Hematopoietic multipotent progenitor cell treated with erythropoietin and hydrocortisone succinate and interleukin-3 and kit ligand, for 6 days (in vitro differentiated cells): ENCODE data around the gene SNAPC4.
A peak's percentile ranks its signal among the peaks of the same experiment; 100 is the strongest.
"Not testable (repeated sequence)": the region's sequence is repeated elsewhere in the genome, so short reads cannot be mapped to it uniquely, and the experiment has no call there.

Source experiments
- DNase-seq: peaks from one replicate; pipeline ENCODE4 v3.0.0-alpha.2; 2015

Gene SNAPC4

DNA sequence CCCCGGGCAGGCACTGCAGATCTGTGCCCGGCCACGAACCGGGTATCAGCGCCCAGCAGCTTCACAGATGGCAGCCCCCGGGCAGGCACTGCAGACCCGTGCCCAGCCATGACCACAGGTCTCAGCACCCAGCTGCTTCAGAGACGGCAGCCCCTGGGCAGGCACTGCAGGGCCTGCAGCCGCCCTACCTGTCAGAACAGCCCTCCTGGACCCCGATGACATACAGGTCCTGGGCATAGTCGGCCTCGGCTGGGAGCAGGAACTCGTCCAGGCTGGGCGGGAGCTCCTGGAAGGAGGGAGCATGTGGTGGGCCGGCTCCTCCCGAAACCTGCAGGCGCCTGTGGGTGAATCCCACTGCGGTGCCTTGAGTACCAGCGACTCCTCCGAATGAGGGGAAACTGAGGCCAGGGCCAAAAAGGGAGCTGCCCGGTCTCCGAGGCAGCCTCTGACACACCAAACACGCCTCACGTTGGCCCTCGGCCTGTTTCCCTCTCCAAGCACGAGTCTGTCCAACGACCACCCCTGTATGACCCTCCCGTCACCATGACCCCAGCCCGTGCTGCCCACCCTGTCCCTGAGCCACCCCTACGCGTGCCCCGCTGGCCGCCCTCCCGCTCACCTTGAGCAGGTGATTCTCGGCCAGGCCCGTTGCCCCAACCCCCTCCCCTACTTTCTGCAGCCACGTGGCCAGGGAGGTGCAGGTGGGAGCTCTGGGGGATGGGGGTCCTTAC is 34.0 kb upstream of the SNAPC4 start:
- no peak for DNase-seq

DNA sequence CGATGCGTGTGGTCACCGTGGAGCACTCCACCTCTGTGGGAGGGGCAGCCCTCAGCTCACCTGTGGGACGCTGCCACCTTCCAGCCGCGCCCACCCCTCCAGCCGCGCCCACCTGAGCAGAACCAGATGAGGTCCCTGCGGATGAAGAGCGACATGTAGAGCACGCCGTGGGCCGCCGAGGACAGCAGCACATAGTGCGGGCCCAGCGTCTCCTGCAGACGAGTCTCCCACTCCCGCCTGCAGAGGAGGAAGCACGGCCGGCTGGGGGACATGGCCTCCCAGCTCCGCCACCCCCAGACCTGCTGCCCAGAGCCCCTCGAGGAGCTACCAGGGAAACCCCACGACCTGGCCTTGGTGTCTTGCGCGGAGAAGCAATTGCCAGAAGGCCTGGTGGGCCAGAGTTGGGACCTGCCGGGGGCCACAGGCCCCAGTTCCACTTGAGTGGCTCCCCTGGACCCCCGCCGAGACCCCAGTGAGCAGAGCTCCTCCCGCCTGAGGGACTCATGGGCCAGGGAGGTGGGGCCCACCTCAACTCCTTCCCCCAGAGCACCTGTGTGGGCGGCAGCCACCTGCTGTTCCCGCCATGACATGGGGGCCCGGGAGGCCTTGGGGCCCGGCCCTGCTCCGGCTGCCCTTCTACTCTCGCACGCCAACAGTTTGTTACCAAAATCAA is 33.2 kb upstream of the SNAPC4 start:
- DNase-seq: no peak

DNA sequence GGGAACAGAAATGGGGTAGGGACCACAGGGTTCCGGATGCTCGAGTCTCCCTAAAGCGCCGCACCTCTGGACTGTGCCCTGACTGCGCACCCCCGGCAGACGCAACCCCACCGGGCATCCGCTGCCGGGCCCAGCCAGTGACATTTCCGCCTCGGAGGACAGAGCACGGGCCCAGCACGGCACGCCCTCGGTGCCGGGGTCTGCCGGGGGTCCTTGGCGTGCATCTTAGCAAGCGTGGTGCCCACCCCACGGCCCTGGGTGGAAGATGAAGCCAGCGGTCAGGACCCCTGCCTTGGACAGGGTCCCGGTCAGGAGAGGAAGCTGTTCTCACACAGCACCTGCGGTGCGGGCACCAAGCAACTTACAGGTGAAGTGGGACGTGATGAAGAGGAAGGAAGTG is 32.6 kb upstream of the SNAPC4 start:
- no peak for DNase-seq

- no peak for DNase-seq
Observed at GRCh38 chr9:136431782-136432350, 31.9 kb upstream of the SNAPC4 start.

GRCh38 chr9:136430588-136431234 is 30.7 kb upstream of the SNAPC4 start:
- no peak for DNase-seq

GRCh38 chr9:136429683-136430491 is 29.9 kb upstream of the SNAPC4 start:
- no peak for DNase-seq

DNA sequence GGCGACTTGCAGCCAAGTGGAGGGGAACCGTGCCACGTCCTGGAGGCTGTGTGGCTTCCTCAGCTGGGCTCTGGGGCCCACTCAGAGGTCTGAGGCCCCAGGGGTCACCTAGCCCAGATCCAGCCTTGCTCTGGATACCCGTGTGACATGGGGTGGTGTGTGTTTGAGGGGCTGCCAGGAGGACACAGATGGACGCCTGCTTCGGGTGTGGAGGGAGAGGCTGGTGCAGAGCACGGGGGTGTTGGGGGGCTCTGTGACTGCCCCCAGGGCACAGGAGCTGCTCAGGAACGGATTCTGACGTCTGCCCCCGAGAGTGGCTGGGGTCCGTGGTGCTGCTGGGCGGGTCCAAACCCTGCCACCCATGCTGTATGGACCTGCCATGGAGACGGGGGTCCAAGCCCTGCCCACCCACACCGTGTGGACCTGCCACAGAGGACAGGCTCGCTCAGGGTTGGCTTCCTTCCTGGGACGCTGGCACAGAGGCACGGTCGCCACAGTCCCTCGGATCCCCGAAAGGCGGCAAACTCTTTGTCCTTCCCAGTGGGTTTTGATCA is 29.2 kb upstream of the SNAPC4 start:
- DNase-seq: no peak

DNA sequence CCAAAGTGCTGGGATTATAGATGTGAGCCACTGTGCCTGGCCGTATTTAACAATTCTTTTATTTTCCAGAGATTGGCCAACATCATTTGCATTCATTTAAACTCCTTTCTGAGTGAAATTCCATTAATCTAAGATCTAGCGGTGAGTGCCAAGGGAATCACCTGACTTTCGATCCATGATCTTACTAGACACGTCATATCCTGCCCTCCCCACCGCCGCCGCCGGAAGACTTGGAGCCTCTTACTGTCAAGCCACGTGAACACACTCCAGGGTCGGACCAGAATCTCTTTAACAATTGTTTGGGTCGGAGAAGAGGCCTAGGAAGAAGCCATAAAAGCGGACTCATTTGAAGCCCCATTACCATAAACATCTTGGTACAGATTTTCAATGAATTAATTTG is 26.8 kb upstream of the SNAPC4 start:
- no peak for DNase-seq

- not testable (repeated sequence) for DNase-seq
Observed at GRCh38 chr9:136425367-136425766, 25.4 kb upstream of the SNAPC4 start.

GRCh38 chr9:136424750-136425362 is 24.9 kb upstream of the SNAPC4 start:
- no peak for DNase-seq

DNA sequence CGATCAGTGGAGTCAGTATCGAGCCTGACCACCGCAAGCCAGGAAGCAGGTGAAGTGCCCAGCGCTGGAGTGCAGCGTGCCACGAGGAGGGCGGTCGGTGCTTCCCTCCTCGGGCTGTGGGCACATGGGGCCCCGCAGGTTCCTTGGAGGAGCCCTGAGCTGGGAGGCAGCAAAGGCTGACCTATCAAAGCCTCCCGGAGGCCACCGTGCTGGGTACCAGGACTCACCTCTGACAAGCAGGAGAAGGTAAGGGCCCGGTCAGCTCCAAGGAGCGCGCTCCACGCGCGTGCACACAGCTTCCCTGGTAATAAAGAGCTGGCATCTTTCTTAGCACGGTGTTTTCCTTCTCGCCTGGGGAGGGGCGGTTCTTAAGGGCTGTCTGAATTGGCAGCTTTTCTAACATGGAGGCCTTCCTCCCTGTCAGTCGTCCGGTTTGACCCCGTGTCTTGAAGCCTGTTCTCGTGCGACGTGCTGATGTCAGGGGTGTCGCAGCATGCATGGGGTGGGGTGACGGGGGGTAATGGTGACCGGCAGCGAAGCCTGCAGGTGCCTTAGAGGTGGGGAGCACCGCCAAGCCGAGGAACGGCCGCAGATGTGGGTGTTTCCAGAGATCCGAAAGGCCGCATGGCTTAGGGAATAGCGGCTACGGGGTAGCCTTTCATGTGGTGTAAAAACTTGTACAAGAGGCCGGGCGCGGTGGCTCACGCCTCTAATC is 23.6 kb upstream of the SNAPC4 start:
- DNase-seq: no peak

GRCh38 chr9:136422876-136423275 is 22.9 kb upstream of the SNAPC4 start:
- no peak for DNase-seq

- no peak for DNase-seq
Observed at GRCh38 chr9:136421791-136422190, 21.8 kb upstream of the SNAPC4 start.

DNA sequence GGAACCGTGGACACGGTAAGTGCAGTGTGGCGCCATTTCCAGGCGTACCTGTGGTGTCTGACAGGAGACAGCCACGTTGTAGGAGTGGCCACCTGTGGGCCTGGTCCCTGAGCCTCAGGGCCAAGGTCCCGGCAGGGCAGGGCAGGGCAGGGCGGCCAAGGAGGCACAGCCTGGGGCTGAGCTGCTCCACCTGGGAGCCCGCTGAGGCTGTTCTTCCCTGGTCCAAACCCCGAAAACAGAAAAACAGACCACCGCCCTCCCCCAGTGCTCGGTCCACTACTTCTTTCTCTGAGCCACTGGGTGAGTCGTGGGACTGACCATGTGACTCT is 19.1 kb upstream of the SNAPC4 start:
- DNase-seq: no peak

DNA sequence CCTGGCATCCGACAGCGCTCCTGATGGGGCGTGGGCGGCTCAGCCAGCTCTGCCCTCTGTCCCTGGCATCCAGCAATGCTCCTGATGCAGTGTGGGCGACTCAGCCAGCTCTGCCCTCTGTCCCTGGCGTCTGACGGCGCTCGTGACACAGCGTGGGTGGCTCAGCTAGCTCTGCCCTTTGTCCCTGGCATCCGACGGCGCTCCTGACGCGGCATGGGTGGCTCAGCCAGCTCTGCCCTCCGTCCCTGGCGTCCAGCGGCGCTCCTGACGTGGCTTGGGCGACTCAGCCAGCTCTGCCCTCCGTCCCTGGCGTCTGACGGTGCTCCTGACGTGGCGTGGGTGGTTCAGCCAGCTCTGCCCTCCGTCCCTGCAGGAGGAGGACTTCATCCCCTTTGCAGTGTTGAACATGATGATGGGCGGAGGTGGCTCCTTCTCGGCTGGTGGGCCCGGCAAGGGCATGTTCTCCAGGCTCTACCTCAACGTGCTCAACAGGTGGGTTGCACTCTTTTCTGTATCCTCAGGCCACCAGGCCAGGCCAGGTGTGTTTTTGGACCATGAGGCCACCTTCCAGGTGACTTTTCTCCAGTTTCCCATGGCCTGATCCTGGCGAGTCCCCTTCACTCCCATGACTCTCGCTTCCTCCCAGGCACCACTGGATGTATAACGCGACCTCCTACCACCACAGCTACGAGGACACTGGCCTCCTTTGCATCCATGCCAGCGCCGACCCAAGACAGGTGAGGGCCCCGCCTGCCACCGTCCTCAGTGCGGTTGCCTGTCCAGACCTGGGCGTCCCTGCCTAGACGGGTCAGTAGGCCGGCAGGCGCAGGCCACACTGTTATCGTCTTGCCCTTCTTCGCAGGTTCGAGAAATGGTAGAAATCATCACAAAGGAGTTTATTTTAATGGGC is 18.5 kb upstream of the SNAPC4 start:
- DNase-seq: no peak

- DNase-seq: no peak
Observed at GRCh38 chr9:136416914-136417313, 16.9 kb upstream of the SNAPC4 start.

- DNase-seq: no peak
Observed at GRCh38 chr9:136416427-136416826, 16.5 kb upstream of the SNAPC4 start.

DNA sequence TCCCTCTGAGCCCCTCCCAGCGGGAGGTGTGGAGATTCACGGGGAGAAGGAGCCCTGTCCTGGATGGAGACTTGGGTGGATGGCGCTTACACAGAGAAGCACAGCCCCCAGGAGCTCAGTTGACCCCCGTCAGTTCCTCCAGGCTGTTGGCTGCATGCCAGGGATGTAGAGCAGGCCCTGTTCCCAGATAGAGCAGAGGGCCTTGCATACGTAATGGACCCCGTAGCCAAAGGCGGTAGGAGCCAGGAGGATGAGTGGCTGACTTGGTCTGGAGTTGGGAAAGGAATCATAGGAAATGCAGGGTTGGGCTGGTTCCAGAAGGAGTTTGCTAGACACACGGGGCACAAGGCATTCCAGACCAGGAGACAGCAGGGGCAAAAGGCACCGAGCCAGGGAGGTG is 13.0 kb upstream of the SNAPC4 start:
- DNase-seq: no peak

- DNase-seq: peak; percentile 54
Observed at GRCh38 chr9:136411378-136411777, 11.4 kb upstream of the SNAPC4 start.

- DNase-seq: peak; percentile 94
Observed at GRCh38 chr9:136410500-136411287, 10.7 kb upstream of the SNAPC4 start, which contains the start of the genes ENTR1 and PMPCA. Gene ENTR1 (minus strand): TSS chr9:136410614. CDS start chr9:136410397, 217 bp downstream. Gene PMPCA (plus strand): TSS chr9:136410658. CDS start chr9:136410669, 11 bp downstream.
